CD14-positive monocyte (primary cell): ENCODE results near the gene PHKA2. TPM values are rescaled to one million over a fixed set of nuclear protein-coding genes. Genes with fewer than 3 reads are reported as not detected.

Experiments used
- DNase-seq, 3 donors: peaks; one replicate each; pipeline ENCODE4 v3.0.0-alpha.2; 2011 to 2022
- H2AFZ ChIP-seq: 2 replicates; pipeline ENCODE4 v1.6.0; 2012; ENCODE audit warnings: mild to moderate bottlenecking, low read depth, low read length, inconsistent platforms; ENCODE audit not compliant: insufficient read depth, poor library complexity, severe bottlenecking
- H3K27ac ChIP-seq, 2 donors: 1 replicate in 1 of 2; 2 replicates in 1 of 2; pipeline ENCODE4 v1.5.1; 2012 to 2013; ENCODE audit warnings: low read length in 2 of 2, control low read depth in 1 of 2, inconsistent platforms in 1 of 2, low read depth in 1 of 2, mild to moderate bottlenecking in 1 of 2
- H3K27me3 ChIP-seq, 2 donors: one replicate each; pipeline versions ENCODE4 v1.6.0 to v1.6.1; 2011 to 2013; ENCODE audit warnings: low read length in 2 of 2; ENCODE audit not compliant: control insufficient read depth in 2 of 2, insufficient read depth in 2 of 2
- H3K36me3 ChIP-seq, 2 donors: replicated peaks in 1 of 2; 1 replicate in 1 of 2; 2 replicates in 1 of 2; pipeline versions ENCODE4 v1.5.1 to v1.6.1; 2012 to 2013; ENCODE audit warnings: low read length in 2 of 2, control low read depth in 1 of 2, inconsistent platforms in 1 of 2, mild to moderate bottlenecking in 1 of 2; ENCODE audit not compliant: insufficient read depth in 2 of 2, control insufficient read depth in 1 of 2
- H3K4me1 ChIP-seq, 2 donors: 1 replicate in 1 of 2; 2 replicates in 1 of 2; pipeline versions ENCODE4 v1.5.1 to v1.6.1; 2012 to 2013; ENCODE audit warnings: low read length in 2 of 2, control low read depth in 1 of 2, inconsistent platforms in 1 of 2, mild to moderate bottlenecking in 1 of 2, moderate library complexity in 1 of 2; ENCODE audit not compliant: insufficient read depth in 2 of 2, control insufficient read depth in 1 of 2
- H3K4me2 ChIP-seq: replicated peaks from 2 replicates; pipeline ENCODE3; 2012; ENCODE audit warnings: low read length, moderate library complexity, mild to moderate bottlenecking; ENCODE audit not compliant: poor library complexity, severe bottlenecking; ENCODE audit errors: extremely low read depth
- H3K4me3 ChIP-seq, 3 experiments: fragments of 200-600 bp in 1 of 3; sonication (generic) in 1 of 3; replicated peaks in 1 of 3; 1 replicate in 2 of 3; 2 replicates in 1 of 3; pipeline ENCODE4 v1.5.1; 2011 to 2013; ENCODE audit warnings: low read length in 3 of 3, mild to moderate bottlenecking in 3 of 3, control low read depth in 2 of 3, low read depth in 2 of 3, inconsistent platforms in 1 of 3, moderate library complexity in 1 of 3
- H3K79me2 ChIP-seq: 2 replicates; pipeline ENCODE4 v1.6.0; 2012; ENCODE audit warnings: mild to moderate bottlenecking, control low read depth, inconsistent platforms, low read length, moderate library complexity; ENCODE audit not compliant: insufficient read depth
- H3K9ac ChIP-seq: 2 replicates; pipeline ENCODE4 v1.6.0; 2017; ENCODE audit warnings: low read length, mild to moderate bottlenecking; ENCODE audit not compliant: insufficient read depth, poor library complexity, severe bottlenecking
- H3K9me3 ChIP-seq, 2 donors: replicated peaks in 1 of 2; 1 replicate in 1 of 2; 2 replicates in 1 of 2; pipeline versions ENCODE4 v1.5.1 to v1.6.1; 2012 to 2013; ENCODE audit warnings: low read length in 2 of 2, control low read depth in 1 of 2; ENCODE audit not compliant: control insufficient read depth in 1 of 2, insufficient read depth in 1 of 2
- H4K20me1 ChIP-seq: 2 replicates; pipeline ENCODE4 v1.6.0; 2012; ENCODE audit warnings: mild to moderate bottlenecking, low read length, control low read depth, moderate library complexity; ENCODE audit not compliant: insufficient read depth
- H3K27ac Mint-ChIP-seq, 7 donors: one replicate each; pipeline ENCODE4 v1.8.0; 2020; ENCODE audit warnings: mild to moderate bottlenecking in 7 of 7, mixed read lengths in 7 of 7, moderate library complexity in 6 of 7, inconsistent platforms in 2 of 7
- H3K27me3 Mint-ChIP-seq, 3 donors: one replicate each; pipeline ENCODE4 v1.8.0; 2021 to 2022; ENCODE audit warnings: low read depth in 3 of 3, mild to moderate bottlenecking in 3 of 3, mixed read lengths in 3 of 3, moderate library complexity in 3 of 3, inconsistent platforms in 1 of 3
- H3K36me3 Mint-ChIP-seq, 2 donors: one replicate each; pipeline ENCODE4 v1.8.0; 2020; ENCODE audit warnings: mixed read lengths in 2 of 2, inconsistent platforms in 1 of 2, mild to moderate bottlenecking in 1 of 2
- H3K4me1 Mint-ChIP-seq: one replicate; pipeline ENCODE4 v1.8.0; 2020; ENCODE audit warnings: mild to moderate bottlenecking, mixed read lengths
- H3K4me3 Mint-ChIP-seq, 2 donors: one replicate each; pipeline ENCODE4 v1.8.0; 2020; ENCODE audit warnings: mild to moderate bottlenecking in 2 of 2, mixed read lengths in 2 of 2, moderate library complexity in 1 of 2
- H3K9me3 Mint-ChIP-seq, 7 donors: one replicate each; pipeline ENCODE4 v1.8.0; 2020 to 2022; ENCODE audit warnings: mixed read lengths in 7 of 7, mild to moderate bottlenecking in 6 of 7, moderate library complexity in 6 of 7, inconsistent platforms in 2 of 7
- WGBS: methylation state at CpG from one replicate; pipeline ENCODE4 v1.1.5; 2013; ENCODE audit warnings: missing lambda C conversion rate; ENCODE audit not compliant: insufficient coverage; 5-methylcytosine and 5-hydroxymethylcytosine counted together
- intact Hi-C, 2 donors: fragments of 100-400 bp; cut with micrococcal nuclease; formaldehyde crosslinking; loops; one replicate each; pipeline versions ENCODE4 v1.15.0 to v1.15.1; 2023
- polyA minus RNA-seq: library from RNA; depleted of rRNA, polyadenylated mRNA; stranded (reverse); fragments of >200 nt; gene quantifications from 2 replicates; pipeline ENCODE4 v1.2.3, GENCODE V29; 2012
- polyA plus RNA-seq, 3 donors: library from polyadenylated mRNA; depleted of rRNA in 1 of 3; unstranded in 2 of 3; stranded (reverse) in 1 of 3; fragments of 300-500 nt in 2 of 3; fragments of >200 nt in 1 of 3; fragmentation: Illumina TruSeq in 2 of 3; gene quantifications; 1 replicate in 2 of 3; 2 replicates in 1 of 3; pipeline ENCODE4 v1.2.3, GENCODE V29; 2012 to 2021
- total RNA-seq, 12 experiments: library from RNA in 1 of 12; stranded (reverse) in 1 of 12; fragments of 120-200 nt in 1 of 12; gene quantifications; one replicate each; pipeline ENCODE4 v1.2.4 and lab custom pipeline; 2013 to 2026; ENCODE audit warnings: mixed read lengths in 6 of 12, inconsistent platforms in 1 of 12
- TF ChIP-seq, protein P1 (sequence below): fragments of 200-600 bp; IDR thresholded peaks from one replicate; pipeline ENCODE4 v1.8.0; 2022; ENCODE audit warnings: antibody characterized with exemption, mild to moderate bottlenecking

The PHKA2 gene, protein sequence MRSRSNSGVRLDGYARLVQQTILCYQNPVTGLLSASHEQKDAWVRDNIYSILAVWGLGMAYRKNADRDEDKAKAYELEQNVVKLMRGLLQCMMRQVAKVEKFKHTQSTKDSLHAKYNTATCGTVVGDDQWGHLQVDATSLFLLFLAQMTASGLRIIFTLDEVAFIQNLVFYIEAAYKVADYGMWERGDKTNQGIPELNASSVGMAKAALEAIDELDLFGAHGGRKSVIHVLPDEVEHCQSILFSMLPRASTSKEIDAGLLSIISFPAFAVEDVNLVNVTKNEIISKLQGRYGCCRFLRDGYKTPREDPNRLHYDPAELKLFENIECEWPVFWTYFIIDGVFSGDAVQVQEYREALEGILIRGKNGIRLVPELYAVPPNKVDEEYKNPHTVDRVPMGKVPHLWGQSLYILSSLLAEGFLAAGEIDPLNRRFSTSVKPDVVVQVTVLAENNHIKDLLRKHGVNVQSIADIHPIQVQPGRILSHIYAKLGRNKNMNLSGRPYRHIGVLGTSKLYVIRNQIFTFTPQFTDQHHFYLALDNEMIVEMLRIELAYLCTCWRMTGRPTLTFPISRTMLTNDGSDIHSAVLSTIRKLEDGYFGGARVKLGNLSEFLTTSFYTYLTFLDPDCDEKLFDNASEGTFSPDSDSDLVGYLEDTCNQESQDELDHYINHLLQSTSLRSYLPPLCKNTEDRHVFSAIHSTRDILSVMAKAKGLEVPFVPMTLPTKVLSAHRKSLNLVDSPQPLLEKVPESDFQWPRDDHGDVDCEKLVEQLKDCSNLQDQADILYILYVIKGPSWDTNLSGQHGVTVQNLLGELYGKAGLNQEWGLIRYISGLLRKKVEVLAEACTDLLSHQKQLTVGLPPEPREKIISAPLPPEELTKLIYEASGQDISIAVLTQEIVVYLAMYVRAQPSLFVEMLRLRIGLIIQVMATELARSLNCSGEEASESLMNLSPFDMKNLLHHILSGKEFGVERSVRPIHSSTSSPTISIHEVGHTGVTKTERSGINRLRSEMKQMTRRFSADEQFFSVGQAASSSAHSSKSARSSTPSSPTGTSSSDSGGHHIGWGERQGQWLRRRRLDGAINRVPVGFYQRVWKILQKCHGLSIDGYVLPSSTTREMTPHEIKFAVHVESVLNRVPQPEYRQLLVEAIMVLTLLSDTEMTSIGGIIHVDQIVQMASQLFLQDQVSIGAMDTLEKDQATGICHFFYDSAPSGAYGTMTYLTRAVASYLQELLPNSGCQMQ
- 22.1 TPM for total RNA-seq (2013)
- 10 to 100 TPM in 1 of 3 donors, 1 to 10 TPM in 2; 8.7 to 63.3 (median 9.1) TPM for polyA plus RNA-seq
- polyA minus RNA-seq = 25.6 and 34.9 TPM in 2 replicates
- total RNA-seq (lab: John Stamatoyannopoulos, UW) = 17.0 to 65.2 (median 50.6) reads per million in 11 experiments

DNA sequence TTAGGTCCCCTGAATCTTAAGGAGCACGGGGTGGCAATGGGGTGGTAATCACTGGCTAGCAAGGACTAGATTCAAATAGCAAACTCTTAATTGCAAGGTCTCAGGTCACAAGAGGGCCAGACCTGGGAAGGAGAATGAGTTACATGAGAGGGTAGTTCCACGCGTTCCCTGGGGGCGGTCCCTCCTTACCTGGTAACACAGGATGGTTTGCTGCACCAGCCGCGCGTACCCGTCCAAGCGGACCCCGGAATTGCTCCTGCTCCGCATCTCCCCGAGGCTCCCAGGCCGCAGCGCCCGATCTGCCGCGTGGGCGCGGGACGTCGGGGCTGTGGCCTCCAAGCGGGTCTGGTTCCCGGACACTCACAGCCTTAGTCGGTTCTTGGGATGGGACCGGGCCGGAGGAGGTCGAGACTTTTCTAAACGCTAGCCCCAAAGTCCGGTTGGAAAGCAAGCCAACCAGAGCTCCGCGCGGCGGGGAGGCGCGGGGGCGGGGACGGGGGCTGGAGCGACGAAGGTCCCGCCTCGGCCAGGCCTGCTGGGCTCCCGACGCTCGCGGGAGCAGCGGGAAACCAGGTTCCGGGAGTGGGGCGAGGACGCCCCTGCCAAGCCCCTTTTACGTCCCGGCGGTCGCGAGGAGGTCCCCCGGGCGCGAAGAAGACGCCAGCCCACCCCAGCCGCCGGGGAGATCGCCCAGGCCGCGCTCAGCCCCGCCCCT is at the start of gene PHKA2:
PHKA2 (minus strand) TSS at position 449 of the 715 bp plus-strand sequence; CDS start at position 267, 182 bp downstream.
- DNase-seq = peak; percentile 8 to 36 (median 13)
- H3K9me3 Mint-ChIP-seq = peaks cover 0 to 11% (median 4%) of the 10 kb centered on the region in 7 donors
- Histone ChIP-seq H3K9me3 (peaks cover 0 to 5% of the 10 kb centered on the region in 2 donors), H3K9ac (peak within 1 kb of the TSS; percentile 76), H3K79me2 (peaks cover 52% of the 10 kb centered on the region), H3K27me3 (peaks cover 0 to 5% of the 10 kb centered on the region in 2 donors), H3K27ac (peak within 1 kb of the TSS; percentile 86 to 92), H3K4me2 (peak within 1 kb of the TSS; percentile 84), H3K4me3 (peak within 1 kb of the TSS; percentile 58 to 84 (median 78)), H3K4me1 (peaks cover 18 to 23% of the 10 kb centered on the region in 2 donors), H3K36me3 (no peaks in the 10 kb centered on the region), H2AFZ (peak within 1 kb of the TSS; percentile 74), H4K20me1 (peaks cover 8% of the 10 kb centered on the region)
- H3K36me3 Mint-ChIP-seq = peaks cover 0 to 3% of the 10 kb centered on the region in 2 donors
- peaks cover 0 to 18% (median 3%) of the 10 kb centered on the region in 3 donors for H3K27me3 Mint-ChIP-seq
- WGBS = under 1% methylated on average over 28 of the region's 64 CpGs
- peaks cover 28% of the 10 kb centered on the region for H3K4me1 Mint-ChIP-seq
- TF ChIP-seq, protein P1, sequence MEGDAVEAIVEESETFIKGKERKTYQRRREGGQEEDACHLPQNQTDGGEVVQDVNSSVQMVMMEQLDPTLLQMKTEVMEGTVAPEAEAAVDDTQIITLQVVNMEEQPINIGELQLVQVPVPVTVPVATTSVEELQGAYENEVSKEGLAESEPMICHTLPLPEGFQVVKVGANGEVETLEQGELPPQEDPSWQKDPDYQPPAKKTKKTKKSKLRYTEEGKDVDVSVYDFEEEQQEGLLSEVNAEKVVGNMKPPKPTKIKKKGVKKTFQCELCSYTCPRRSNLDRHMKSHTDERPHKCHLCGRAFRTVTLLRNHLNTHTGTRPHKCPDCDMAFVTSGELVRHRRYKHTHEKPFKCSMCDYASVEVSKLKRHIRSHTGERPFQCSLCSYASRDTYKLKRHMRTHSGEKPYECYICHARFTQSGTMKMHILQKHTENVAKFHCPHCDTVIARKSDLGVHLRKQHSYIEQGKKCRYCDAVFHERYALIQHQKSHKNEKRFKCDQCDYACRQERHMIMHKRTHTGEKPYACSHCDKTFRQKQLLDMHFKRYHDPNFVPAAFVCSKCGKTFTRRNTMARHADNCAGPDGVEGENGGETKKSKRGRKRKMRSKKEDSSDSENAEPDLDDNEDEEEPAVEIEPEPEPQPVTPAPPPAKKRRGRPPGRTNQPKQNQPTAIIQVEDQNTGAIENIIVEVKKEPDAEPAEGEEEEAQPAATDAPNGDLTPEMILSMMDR = no peak
- H3K27ac Mint-ChIP-seq = peak within 1 kb of the TSS; percentile 87 to 94 (median 90)
- intact Hi-C loops = loop anchor here in 1 of 2 donors (10.0 kb wide), 1 partner anchor 49 kb away; no protein-coding TSS in a partner anchor
- peak within 1 kb of the TSS; percentile 81 to 90 for H3K4me3 Mint-ChIP-seq
